NCI-H1436 (cell line): ENCODE measurements around the gene KIF5A.

Experiments
- DNase-seq: peaks from one replicate; lab custom pipeline; 2025; lab: John Stamatoyannopoulos, UW

The KIF5A gene

GRCh38 chr12:57520053-57520818 is 29.6 kb upstream of the KIF5A start, which contains the start of gene DDIT3:
Gene DDIT3 (minus strand): TSS chr12:57520514. CDS start chr12:57517406, 3,108 bp downstream.
- peak; percentile 99 for DNase-seq

GRCh38 chr12:57521525-57522010 is 28.3 kb upstream of the KIF5A start:
- peak; percentile 32 for DNase-seq

- peak; percentile 91 for DNase-seq
Observed at GRCh38 chr12:57522011-57522886, 27.6 kb upstream of the KIF5A start, which contains the start of gene MBD6. Gene MBD6 (plus strand): TSS chr12:57522824. CDS start chr12:57524304, 1,480 bp downstream.

DNA sequence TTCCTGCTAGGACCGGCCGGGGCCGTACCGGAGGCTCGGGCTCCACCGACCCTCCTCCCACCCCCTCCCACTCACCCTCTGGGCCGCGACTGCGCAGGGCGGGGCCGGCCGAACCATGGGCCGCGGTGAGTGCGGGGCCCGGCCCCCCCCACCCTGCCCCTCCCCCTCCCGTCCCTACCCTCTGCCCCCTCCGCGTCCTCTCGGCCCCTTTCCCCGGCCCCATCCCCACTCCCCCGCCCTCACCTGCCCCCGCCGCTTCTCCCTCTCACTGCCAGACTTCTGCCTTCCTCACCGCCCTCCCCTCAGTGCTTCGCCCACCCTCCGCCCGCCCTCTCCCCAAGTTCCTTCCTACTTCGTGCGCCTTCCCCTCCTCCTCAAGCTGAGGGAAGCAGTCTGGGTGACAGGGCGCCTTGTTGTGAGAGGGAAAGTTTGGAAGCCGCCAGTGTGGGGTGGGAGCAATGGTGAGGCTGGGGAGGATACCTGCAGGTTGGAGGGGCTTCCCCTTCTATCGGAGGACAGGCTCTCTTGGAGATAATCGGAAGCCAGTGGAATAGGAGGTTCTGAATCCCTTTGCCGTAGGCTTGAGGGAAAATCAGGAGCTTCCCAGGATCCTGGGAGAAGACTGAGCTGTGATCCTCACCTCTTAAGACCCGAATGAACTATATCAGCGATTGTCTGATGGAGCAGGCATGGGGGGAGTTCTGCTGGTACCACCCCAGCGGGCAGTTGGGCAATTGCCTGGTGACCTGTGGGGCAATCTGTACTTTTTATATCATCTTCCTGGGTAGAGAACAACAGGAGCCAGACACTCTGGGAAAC is 26.7 kb upstream of the KIF5A start:
- DNase-seq, result peak; percentile 36

DNA sequence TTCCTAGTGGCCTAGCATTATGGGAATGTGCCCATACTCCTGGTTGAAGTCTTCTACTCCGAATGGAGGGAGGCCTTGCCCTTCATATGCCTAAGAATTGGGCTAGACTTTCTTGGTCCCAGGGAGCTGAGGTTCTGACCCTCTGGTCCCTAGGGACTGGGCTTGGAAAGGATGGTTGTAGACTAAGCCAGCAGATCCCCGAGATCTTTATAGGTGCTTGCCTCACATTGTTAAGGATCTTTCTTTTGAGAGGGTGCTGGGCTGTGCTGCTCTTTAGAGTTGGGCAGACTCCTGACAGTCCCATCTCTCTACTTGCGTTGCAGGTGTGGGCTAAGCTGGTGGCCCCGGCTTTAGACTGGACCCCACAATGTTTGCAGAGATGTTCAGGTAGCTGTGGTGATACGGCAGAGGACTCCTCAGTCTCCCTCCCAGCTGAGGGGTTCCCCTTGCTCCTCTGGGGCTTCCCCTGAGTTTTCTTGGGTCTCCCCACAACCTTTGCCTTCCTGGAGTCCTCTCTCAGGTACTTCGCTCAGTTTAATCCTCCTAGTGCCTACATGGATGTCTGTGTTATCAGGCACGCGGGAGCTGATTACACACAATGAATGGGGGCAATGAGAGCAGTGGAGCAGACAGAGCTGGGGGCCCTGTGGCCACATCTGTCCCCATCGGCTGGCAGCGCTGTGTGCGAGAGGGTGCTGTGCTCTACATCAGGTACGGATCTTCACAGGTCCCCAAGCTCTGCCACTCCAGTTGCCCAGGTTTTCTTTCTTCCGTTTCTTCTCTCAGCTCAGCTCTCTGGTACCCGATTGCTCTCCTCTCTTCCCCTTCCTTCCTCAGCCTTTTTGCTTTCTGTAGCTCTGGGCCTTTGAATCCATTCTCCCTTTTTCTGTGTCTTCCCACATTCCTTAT is 25.9 kb upstream of the KIF5A start:
- DNase-seq, result no peak

- no peak for DNase-seq
Observed at GRCh38 chr12:57524814-57525614, 24.8 kb upstream of the KIF5A start.

- DNase-seq, result no peak
Observed at GRCh38 chr12:57525615-57526383, 24.0 kb upstream of the KIF5A start.

GRCh38 chr12:57526477-57527126 is 23.2 kb upstream of the KIF5A start:
- no peak for DNase-seq

- DNase-seq, result no peak
Observed at GRCh38 chr12:57527184-57527583, 22.7 kb upstream of the KIF5A start.

GRCh38 chr12:57528176-57528575 is 21.7 kb upstream of the KIF5A start:
- no peak for DNase-seq

GRCh38 chr12:57528831-57529555 is 20.9 kb upstream of the KIF5A start:
- no peak for DNase-seq

GRCh38 chr12:57529831-57530230 is 20.0 kb upstream of the KIF5A start:
- DNase-seq, result no peak

GRCh38 chr12:57530396-57531142 is 19.3 kb upstream of the KIF5A start:
- DNase-seq, result no peak

GRCh38 chr12:57531836-57532235 is 18.0 kb upstream of the KIF5A start:
- DNase-seq, result no peak

DNA sequence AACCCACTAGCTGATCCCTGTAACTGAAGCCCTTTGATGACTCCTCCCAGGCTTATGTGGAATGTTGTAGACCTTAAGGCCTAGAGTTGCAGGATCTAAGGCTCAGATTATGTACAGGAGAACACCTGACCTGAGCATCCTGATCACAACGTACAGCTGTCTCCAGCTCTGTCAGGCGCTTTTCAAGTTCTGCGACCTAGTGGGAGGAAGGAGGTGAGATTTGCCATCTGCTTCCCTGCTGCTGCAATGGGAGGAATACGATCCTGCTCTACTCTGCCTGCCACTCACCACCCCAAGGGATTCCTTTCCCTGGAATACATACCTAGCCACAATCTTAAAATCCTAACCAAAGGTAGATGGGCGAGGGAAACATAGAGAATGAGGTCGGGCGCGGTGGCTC is 16.7 kb upstream of the KIF5A start:
- no peak for DNase-seq

DNA sequence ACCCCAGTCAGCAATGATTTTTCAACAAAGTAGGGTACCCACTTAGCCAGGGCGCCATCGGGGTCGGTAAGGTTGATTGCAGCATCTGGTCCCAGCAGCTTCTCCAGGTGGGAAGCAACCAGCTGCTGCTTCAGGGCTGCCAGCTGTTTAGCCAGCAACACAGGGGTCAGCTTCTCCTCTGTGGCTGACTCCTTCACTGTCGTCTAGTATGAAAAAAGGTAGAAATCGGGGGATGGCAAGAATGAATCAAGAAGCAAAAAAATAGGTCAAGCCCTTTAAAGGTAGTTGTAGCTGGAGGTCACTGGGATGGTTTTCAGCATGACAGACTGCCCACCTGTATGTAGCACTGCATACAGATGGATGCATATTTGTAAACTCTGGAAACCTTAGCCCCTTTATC is 15.6 kb upstream of the KIF5A start:
- DNase-seq, result no peak

DNA sequence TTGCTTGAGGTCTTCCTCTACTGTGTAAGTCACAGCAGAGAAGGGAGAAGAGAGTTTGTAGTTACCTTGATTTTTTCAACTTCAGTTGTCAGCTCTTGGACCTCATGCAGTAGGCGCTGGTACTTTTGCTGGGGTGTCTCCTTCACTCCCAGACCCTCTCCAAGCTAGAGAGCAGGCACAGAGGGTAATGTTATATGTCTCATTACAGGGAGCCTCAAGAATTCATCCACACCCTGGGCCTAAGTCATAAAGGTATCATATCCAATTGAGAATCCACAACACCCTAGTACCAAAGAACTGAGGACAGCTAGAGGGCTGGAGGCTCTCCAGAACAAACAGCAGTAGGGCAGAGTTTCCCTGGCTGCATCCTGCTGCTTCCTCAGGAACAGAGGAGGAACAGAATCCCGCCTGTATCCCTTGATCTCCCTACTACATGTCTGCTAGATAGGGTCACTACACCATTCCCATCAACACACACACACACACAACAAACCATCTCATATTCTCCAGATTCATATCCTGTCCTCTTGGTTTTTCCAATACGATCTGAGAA is 14.8 kb upstream of the KIF5A start:
- DNase-seq, result no peak
